Measurements from ENCODE around the gene CWC27. TPM values are rescaled to one million over a fixed set of nuclear protein-coding genes. Genes with fewer than 3 reads are reported as not detected.

Gene CWC27
- total and polyA plus RNA-seq, 2 experiments from 2014 or later: 16.3 to 51.6 TPM

GRCh38 chr5:65043843-65044359, 275.2 kb downstream of the CWC27 start:
- H3K4me3 ChIP-seq: no peak overlapping the region
- no peaks in the 10 kb centered on the region for H3K36me3 ChIP-seq
- H3K4me1 ChIP-seq (ENCODE audit: low read depth): no peaks in the 10 kb centered on the region
- no peaks in the 10 kb centered on the region for H3K9me3 ChIP-seq (ENCODE audit: low read depth)
- H3K27me3 ChIP-seq: no peaks in the 10 kb centered on the region
- no peak for TF ChIP-seq CTCF (IDR thresholded peaks at IDR 0.05; ENCODE audit: low read depth, low read length)
- no peak overlapping the region for H3K27ac ChIP-seq
- no peak for DNase-seq (ENCODE audit: low read depth in 1 of 2, low spot score in 1 of 2)

DNA sequence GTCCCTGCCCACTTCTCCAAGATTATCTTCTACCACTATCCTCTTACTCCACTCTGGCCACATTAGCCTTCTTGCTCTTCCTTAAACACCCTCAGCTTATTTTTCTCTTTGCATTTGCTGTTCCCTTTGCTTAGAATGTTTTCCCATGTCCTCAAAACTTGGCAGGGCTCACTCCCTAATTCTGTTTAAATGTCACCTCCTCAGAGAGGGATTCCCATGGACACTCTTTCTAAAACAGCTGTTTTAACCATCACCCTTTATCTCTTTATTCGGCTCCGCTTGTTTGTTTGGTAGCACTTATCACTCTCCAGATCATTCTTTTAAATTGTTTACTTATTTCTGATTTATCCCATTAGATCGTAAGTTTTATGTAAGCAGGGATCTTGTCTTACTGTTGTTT, 278.5 kb downstream of the CWC27 start:
- H3K27ac ChIP-seq: no peak overlapping the region
- H3K27me3 ChIP-seq: no peaks in the 10 kb centered on the region
- H3K4me1 ChIP-seq (ENCODE audit: low read depth): no peaks in the 10 kb centered on the region
- no peak overlapping the region for H3K4me3 ChIP-seq
- TF ChIP-seq CTCF (IDR thresholded peaks at IDR 0.05; ENCODE audit: low read depth, low read length): no peak
- H3K36me3 ChIP-seq: no peaks in the 10 kb centered on the region
- no peak for DNase-seq (ENCODE audit: low read depth in 1 of 2, low spot score in 1 of 2)
- no peaks in the 10 kb centered on the region for H3K9me3 ChIP-seq (ENCODE audit: low read depth)

DNA sequence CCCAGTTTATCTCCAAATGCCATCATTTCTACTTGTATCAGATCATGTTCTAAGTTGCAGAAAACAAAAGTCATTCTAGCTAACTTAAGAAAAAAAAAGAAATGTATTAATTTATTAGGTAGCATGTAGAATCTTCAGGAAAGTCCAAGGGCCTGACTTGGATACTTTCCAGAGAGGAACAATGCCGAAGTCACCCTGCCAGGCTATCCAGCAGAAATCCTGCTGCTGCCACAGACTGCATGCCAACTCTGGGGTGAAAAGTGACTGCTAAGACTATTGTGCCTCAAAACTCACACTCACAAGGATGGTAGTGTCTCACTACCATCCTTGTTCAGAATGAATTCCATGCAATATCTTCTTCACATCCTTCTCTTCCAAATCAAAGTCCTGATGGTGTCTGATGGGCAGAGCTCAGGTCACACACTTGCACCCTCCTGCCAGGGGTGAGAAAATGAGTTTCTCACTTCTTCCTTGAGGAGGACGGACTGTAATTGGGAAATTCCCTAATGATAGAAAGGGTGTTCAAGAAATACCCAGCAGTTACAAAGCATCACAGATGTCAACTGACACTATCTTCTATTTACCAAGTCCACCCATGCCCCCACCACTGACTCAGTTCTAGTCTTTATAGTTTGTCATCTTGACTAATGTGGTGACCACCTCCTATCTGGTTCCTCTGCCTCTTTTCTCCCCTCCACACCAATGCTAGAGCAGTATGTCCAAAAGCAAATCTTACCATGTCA, 279.4 kb downstream of the CWC27 start:
- no peak for TF ChIP-seq CTCF (IDR thresholded peaks at IDR 0.05; ENCODE audit: low read depth, low read length)
- H3K27me3 ChIP-seq: no peaks in the 10 kb centered on the region
- H3K36me3 ChIP-seq: no peaks in the 10 kb centered on the region
- no peak for DNase-seq (ENCODE audit: low read depth in 1 of 2, low spot score in 1 of 2)
- H3K4me1 ChIP-seq (ENCODE audit: low read depth): no peaks in the 10 kb centered on the region
- no peak overlapping the region for H3K4me3 ChIP-seq
- no peaks in the 10 kb centered on the region for H3K9me3 ChIP-seq (ENCODE audit: low read depth)
- H3K27ac ChIP-seq: no peak overlapping the region

- Histone ChIP-seq H3K4me3 (no peak overlapping the region), H3K36me3 (no peaks in the 10 kb centered on the region), H3K4me1 (ENCODE audit: low read depth) (no peaks in the 10 kb centered on the region), H3K27ac (no peak overlapping the region), H3K9me3 (ENCODE audit: low read depth) (no peaks in the 10 kb centered on the region), H3K27me3 (no peaks in the 10 kb centered on the region)
- no peak for DNase-seq (ENCODE audit: low read depth in 1 of 2, low spot score in 1 of 2)
- no peak for TF ChIP-seq CTCF (IDR thresholded peaks at IDR 0.05; ENCODE audit: low read depth, low read length)
Measured at GRCh38 chr5:65050140-65050539, 281.4 kb downstream of the CWC27 start.

DNA sequence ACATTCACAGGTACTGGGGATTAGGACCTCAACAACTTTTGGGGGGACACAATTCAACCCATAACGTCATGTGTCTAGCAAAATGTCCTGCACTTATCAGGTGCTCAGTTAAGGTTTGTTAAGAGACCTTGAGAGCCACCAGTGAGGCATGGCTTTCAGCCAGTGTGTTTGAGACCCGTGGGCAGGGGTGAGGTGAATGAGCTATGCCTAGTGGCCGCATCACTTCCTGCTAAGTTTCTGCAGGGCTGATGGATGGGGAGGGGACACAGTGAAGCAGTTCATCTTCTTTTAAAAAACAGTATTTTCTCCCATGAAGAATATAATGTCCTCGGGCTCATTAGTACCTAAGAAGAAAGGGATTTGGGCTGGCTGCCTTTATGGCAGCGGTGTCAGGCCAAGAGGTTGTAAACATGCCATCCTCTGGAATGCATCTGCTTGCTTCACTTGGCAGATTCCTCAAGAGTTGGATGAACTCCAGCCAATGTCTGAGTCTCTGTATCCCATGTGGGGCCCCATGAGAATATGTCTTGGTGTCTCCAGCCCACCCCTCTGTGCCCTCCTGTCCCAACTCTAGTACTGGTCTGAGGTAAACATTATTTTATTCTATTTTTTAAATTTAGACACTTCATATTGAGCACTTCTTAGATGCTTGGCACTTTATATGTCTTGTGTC, 282.2 kb downstream of the CWC27 start:
- no peak overlapping the region for H3K4me3 ChIP-seq
- H3K4me1 ChIP-seq (ENCODE audit: low read depth): no peaks in the 10 kb centered on the region
- H3K36me3 ChIP-seq: no peaks in the 10 kb centered on the region
- no peak overlapping the region for H3K27ac ChIP-seq
- H3K27me3 ChIP-seq: no peaks in the 10 kb centered on the region
- no peaks in the 10 kb centered on the region for H3K9me3 ChIP-seq (ENCODE audit: low read depth)
- TF ChIP-seq CTCF (IDR thresholded peaks at IDR 0.05; ENCODE audit: low read depth, low read length): no peak
- peak in 1 of 2 donors; percentile 40 for DNase-seq (ENCODE audit: low read depth in 1 of 2, low spot score in 1 of 2)

Measured in cardiac muscle cell (in vitro differentiated cells and primary cell).